Esophagus muscularis mucosa (tissue), 4 donors: ENCODE measurements around the gene C1QL4. TPM values are rescaled to one million over a fixed set of nuclear protein-coding genes. Genes with fewer than 3 reads are reported as not detected.
"Not testable (repeated sequence)": the region's sequence is repeated elsewhere in the genome, so short reads cannot be mapped to it uniquely, and the experiment has no call there.

Experiments
- DNase-seq: peaks from one replicate; pipeline ENCODE4 v3.0.0-alpha.2; 2017; ENCODE audit errors: extremely low spot score
- H3K27ac ChIP-seq, 4 donors: fragments of 200-600 bp; sonication (generic); replicated peaks in 1 of 4; 1 replicate in 3 of 4; 2 replicates in 1 of 4; pipeline ENCODE4 v1.5.1; 2016 to 2019; ENCODE audit warnings: mild to moderate bottlenecking in 1 of 4
- H3K27me3 ChIP-seq, 4 donors: fragments of 200-600 bp; sonication (generic); one replicate each; pipeline versions ENCODE4 v1.5.1 to v1.6.0; 2016 to 2019
- H3K36me3 ChIP-seq, 4 donors: fragments of 200-600 bp; sonication (generic); one replicate each; pipeline ENCODE4 v1.5.1; 2016 to 2019
- H3K4me1 ChIP-seq, 4 donors: fragments of 200-600 bp; sonication (generic); one replicate each; pipeline ENCODE4 v1.5.1; 2016 to 2019
- H3K4me3 ChIP-seq, 4 donors: fragments of 200-600 bp; sonication (generic); 1 replicate in 2 of 4; 2 replicates in 2 of 4; pipeline ENCODE4 v1.5.1; 2016 to 2019; ENCODE audit warnings: mild to moderate bottlenecking in 4 of 4, moderate library complexity in 1 of 4
- H3K9me3 ChIP-seq, 4 donors: fragments of 200-600 bp; sonication (generic); 1 replicate in 3 of 4; 2 replicates in 1 of 4; pipeline ENCODE4 v1.5.1; 2016 to 2019
- CTCF ChIP-seq, 3 experiments: fragments of 200-600 bp in 2 of 3; fragments of 450-650 bp in 1 of 3; sonication (generic) in 2 of 3; IDR thresholded peaks; one replicate each; pipeline ENCODE4 v1.5.1; 2017 to 2019; ENCODE audit warnings: antibody characterized with exemption in 3 of 3, mild to moderate bottlenecking in 2 of 3, moderate library complexity in 1 of 3
- EP300 ChIP-seq: sonication (generic); formaldehyde crosslinking; IDR thresholded peaks from one replicate; pipeline ENCODE4 v1.6.1; 2017; ENCODE audit warnings: antibody characterized with exemption
- POLR2A ChIP-seq: fragments of 450-650 bp; IDR thresholded peaks from one replicate; pipeline ENCODE4 v1.6.1; 2017; ENCODE audit warnings: antibody characterized with exemption, moderate library complexity, mild to moderate bottlenecking, low read depth
- POLR2AphosphoS5 ChIP-seq, 2 donors: sonication (generic); formaldehyde crosslinking; IDR thresholded peaks; one replicate each; pipeline ENCODE4 v1.6.1; 2017; ENCODE audit warnings: antibody characterized with exemption in 2 of 2
- WGBS: methylation state at CpG from one replicate; pipeline ENCODE4 v1.1.5; 2018; 5-methylcytosine and 5-hydroxymethylcytosine counted together
- intact Hi-C: fragments of 100-400 bp; cut with DNase I; formaldehyde crosslinking; loops from one replicate; pipeline ENCODE4 v1.15.1; 2023
- total RNA-seq, 4 donors: library from RNA; depleted of rRNA; stranded (reverse); fragments of >200 nt; gene quantifications; one replicate each; pipeline versions ENCODE4 v1.1.0 to v1.2.1, GENCODE V29; 2016

C1QL4 gene
- total RNA-seq, 4 donors from 2014 or later = not detected

- H3K27ac ChIP-seq = peak within 1 kb of the TSS; percentile 67 to 79 (median 73)
- H3K4me1 ChIP-seq = peaks cover 12 to 19% (median 14%) of the 10 kb centered on the region in 4 donors
- peak within 1 kb of the TSS; percentile 59 to 77 (median 68) for H3K4me3 ChIP-seq
- H3K27me3 ChIP-seq = no peaks in the 10 kb centered on the region
- intact Hi-C loops = no loop called here
- whole genome bisulfite sequencing = 2% methylated on average over 32 of the region's 65 CpGs
- no peaks in the 10 kb centered on the region for H3K36me3 ChIP-seq
- DNase-seq = peak; percentile 99
- H3K9me3 ChIP-seq = no peaks in the 10 kb centered on the region
- TF ChIP-seq EP300 (no peak), CTCF (IDR thresholded peaks at IDR 0.05) (peak in 1 of 3 experiments; percentile 14), POLR2AphosphoS5 (IDR thresholded peaks at IDR 0.05) (peak; percentile 82), POLR2A (no peak)
These were observed 14.1 kb downstream of the C1QL4 start, which contains the start of gene TROAP for GRCh38 chr12:49322708-49323523. Gene TROAP (plus strand): TSS chr12:49323255. CDS start chr12:49323609, 354 bp downstream.

- H3K4me1 ChIP-seq = peaks cover 12 to 19% (median 14%) of the 10 kb centered on the region in 4 donors
- H3K27ac ChIP-seq = peak overlapping the region; percentile 67 to 79 (median 73)
- intact Hi-C loops = no loop called here
- no peaks in the 10 kb centered on the region for H3K27me3 ChIP-seq
- 39% methylated on average over 12 of the region's 12 CpGs for WGBS
- no peak for DNase-seq
- TF ChIP-seq POLR2AphosphoS5 (IDR thresholded peaks at IDR 0.05) (no peak), POLR2A (no peak), EP300 (no peak), CTCF (IDR thresholded peaks at IDR 0.05) (no peak)
- peak overlapping the region; percentile 59 to 77 (median 68) for H3K4me3 ChIP-seq
- no peaks in the 10 kb centered on the region for H3K9me3 ChIP-seq
- no peaks in the 10 kb centered on the region for H3K36me3 ChIP-seq
These were observed 14.7 kb downstream of the C1QL4 start for GRCh38 chr12:49322367-49322707.

- H3K9me3 ChIP-seq, H3K27ac ChIP-seq, H3K27me3 ChIP-seq, H3K36me3 ChIP-seq, intact Hi-C loops, DNase-seq, H3K4me3 ChIP-seq: not testable (repeated sequence)
- WGBS = 95% methylated on average over 9 of the region's 9 CpGs
- peaks cover 12 to 19% (median 14%) of the 10 kb centered on the region in 4 donors for H3K4me1 ChIP-seq
These were observed 16.4 kb downstream of the C1QL4 start for GRCh38 chr12:49320411-49321103.

- intact Hi-C loops, H3K27ac ChIP-seq, DNase-seq, H3K4me3 ChIP-seq, H3K9me3 ChIP-seq, H3K4me1 ChIP-seq, H3K36me3 ChIP-seq, H3K27me3 ChIP-seq: not testable (repeated sequence)
- WGBS = 93% methylated on average over 10 of the region's 10 CpGs
These were observed 19.9 kb downstream of the C1QL4 start for GRCh38 chr12:49317118-49317517.

GRCh38 chr12:49314811-49315210 lies 22.2 kb downstream of the C1QL4 start:
- no peak overlapping the region for H3K4me3 ChIP-seq
- peaks cover 0 to 18% (median 0%) of the 10 kb centered on the region in 4 donors for H3K27me3 ChIP-seq
- no peaks in the 10 kb centered on the region for H3K9me3 ChIP-seq
- H3K4me1 ChIP-seq = no peaks in the 10 kb centered on the region
- 100% methylated on average over 1 of the region's 1 CpG for WGBS
- H3K27ac ChIP-seq = no peak overlapping the region
- intact Hi-C loops = no loop called here
- TF ChIP-seq EP300 = no peak
- no peak for TF ChIP-seq POLR2A
- TF ChIP-seq CTCF (IDR thresholded peaks at IDR 0.05) = no peak
- TF ChIP-seq POLR2AphosphoS5 (IDR thresholded peaks at IDR 0.05) = no peak
- DNase-seq = no peak
- no peaks in the 10 kb centered on the region for H3K36me3 ChIP-seq

GRCh38 chr12:49310451-49311000 lies 26.5 kb downstream of the C1QL4 start:
- H3K27ac ChIP-seq, H3K4me1 ChIP-seq, DNase-seq, H3K4me3 ChIP-seq, H3K36me3 ChIP-seq, intact Hi-C loops, H3K9me3 ChIP-seq: not testable (repeated sequence)
- peaks cover 0 to 40% (median 0%) of the 10 kb centered on the region in 4 donors for H3K27me3 ChIP-seq
- WGBS = 73% methylated on average over 3 of the region's 3 CpGs
